ENCODE measurements around the gene HIVEP1.

DNA sequence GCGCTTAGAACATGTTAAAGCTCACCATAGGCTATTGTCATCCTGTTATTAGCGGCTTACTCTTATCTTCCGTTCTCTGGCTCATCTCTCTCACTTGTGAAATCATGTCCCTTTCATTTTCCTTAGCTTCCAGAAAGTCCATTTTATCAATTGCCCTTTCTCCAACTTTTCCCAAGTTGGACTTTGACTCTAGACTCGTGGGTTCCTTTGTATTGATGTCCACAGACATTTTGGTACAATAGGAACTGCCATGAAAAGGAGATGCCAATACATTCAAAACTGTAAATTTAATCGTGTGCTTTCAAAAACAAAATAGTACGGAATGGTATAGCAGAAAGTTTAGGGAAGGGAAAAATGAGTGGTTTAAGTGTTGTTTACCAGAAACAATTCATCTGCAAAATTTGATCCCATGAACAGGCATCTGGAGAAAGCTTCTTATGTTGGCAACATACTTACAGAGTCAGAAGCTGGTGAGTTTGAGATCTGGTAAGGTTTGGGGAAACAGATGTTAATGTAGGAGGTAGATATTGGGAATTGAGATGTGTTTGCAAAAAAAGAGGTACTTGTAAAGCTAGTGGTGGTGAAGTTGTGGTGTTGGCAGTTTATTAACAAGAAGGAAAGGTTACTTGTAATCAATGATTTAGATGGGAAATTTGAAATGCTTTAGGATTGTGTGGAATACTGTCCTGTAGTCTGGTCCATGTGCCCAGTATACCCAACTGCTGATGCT lies 10.2 kb upstream of the HIVEP1 start:
- no peak for TF ChIP-seq EZH2phosphoT487 (IDR thresholded peaks at IDR 0.05; ENCODE audit: low read depth)
- TF ChIP-seq, protein P1, sequence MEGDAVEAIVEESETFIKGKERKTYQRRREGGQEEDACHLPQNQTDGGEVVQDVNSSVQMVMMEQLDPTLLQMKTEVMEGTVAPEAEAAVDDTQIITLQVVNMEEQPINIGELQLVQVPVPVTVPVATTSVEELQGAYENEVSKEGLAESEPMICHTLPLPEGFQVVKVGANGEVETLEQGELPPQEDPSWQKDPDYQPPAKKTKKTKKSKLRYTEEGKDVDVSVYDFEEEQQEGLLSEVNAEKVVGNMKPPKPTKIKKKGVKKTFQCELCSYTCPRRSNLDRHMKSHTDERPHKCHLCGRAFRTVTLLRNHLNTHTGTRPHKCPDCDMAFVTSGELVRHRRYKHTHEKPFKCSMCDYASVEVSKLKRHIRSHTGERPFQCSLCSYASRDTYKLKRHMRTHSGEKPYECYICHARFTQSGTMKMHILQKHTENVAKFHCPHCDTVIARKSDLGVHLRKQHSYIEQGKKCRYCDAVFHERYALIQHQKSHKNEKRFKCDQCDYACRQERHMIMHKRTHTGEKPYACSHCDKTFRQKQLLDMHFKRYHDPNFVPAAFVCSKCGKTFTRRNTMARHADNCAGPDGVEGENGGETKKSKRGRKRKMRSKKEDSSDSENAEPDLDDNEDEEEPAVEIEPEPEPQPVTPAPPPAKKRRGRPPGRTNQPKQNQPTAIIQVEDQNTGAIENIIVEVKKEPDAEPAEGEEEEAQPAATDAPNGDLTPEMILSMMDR (IDR thresholded peaks at IDR 0.05; ENCODE audit: low read depth, low read length) = no peak
